SH-SY5Y (cell line): Measurements from ENCODE around the gene POLK.

Experiments used
- GATA2 ChIP-seq: IDR thresholded peaks from 2 replicates; pipeline ENCODE4 v1.6.1; 2011; ENCODE audit warnings: mild to moderate bottlenecking, low read depth, low read length
- GATA3 ChIP-seq: IDR thresholded peaks from 2 replicates; pipeline ENCODE4 v1.6.1; 2011; ENCODE audit warnings: low read depth, mild to moderate bottlenecking, low read length, moderate library complexity

Gene POLK

DNA sequence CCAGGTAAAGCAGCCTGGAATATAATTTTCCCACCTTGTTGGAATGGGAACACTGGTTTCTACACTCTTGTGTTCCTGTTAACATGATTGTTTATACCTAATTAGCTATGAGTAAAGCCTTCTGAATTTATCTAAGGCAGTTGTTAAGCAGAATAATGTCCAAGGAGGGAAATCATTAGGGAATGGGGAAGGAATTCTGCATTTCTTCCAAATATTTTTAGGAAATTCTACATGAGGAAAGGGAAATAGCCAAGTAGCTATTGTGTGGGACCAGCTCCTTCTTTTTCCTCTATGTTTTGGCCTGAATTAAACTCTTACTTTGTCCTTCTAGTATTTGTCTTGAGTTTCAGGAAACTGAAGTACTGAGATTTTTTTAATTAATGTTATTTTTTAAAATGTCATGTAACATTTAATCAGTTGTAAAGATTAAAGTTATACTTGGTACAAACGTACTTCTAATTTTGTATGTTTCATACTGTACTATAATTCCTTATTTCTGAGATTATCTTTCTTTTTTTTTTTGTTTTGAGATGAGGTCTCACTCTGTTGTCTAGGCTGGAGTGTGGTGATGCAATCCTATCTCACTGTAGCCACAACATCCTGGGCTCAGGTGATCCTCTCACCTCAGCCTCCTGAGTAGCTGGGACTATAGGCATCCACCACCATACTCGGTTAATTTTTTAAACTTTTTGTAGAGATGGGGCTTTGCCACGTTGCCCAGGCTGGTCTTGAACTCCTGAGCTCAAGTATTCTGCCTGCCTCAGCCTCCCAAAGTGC is 128.0 kb downstream of the POLK start:
- no peak for TF ChIP-seq GATA2
- no peak for TF ChIP-seq GATA3

DNA sequence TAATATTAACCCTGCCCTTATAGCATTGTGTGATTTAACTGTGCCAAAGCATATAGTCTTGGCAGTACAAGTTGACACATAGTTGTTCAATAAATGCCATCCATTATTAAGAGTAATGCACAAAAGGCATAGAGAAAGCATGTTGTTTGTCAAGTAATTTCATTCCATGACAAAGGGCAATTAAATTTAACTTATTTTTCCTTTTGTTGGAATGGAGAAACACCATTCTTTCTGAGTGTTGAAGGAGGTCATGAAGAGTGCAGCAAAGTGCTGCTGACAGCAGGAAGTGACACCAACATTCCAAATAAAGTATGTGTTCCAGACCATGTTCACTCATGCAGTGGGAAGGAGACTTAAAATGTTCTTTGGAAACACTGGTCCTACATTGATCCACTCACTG is 128.7 kb downstream of the POLK start:
- TF ChIP-seq GATA2 (no peak), GATA3 (no peak)

DNA sequence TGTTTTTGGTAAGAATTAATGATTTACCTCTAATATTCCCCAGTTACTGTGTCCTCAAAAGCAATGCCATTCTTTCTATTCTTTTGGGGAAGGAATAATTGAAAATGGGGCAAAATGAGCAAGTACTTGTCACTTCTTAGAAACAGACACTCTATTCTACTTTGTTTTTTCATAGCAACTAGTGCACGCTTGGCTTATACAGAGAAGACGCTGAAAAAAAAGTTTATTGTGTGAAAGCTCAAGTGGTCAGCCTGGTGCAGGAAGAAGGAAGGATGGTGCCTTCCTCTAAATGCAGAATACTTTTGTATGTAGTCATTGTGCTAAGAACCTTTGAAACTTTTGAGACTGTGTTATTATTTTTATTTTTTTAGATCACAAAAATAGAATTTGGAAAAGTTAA is 129.1 kb downstream of the POLK start:
- no peak for TF ChIP-seq GATA2
- no peak for TF ChIP-seq GATA3

DNA sequence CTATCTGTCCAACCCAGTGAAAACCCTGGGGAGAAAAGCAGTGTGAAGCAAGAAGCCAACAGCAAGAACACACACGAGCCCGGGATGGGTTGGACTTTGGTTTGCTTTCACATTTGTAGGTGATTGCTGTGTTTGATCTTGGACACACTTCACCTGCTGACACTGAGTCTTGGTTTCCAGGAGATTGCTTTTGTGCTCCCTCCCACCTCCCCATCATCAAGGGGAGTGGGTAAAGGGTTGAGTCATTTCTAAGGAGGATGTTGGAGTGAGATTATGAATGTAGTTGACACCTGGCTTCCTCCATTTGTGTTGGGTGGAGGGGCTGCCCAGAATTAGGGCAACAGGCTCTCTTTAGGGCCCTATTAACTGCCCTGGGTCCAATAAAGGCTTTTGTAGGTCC is 137.0 kb downstream of the POLK start:
- TF ChIP-seq GATA2 (no peak), GATA3 (no peak)
